ENCODE measurements around the gene TMEM132C. TPM values are rescaled to one million over a fixed set of nuclear protein-coding genes. Genes with fewer than 3 reads are reported as not detected.

The TMEM132C gene
- total and polyA plus RNA-seq, 2 of the 8 experiments (the other 6 are each of a cell fraction or from before 2014, with no cell fraction given): 0.23 to 0.76 TPM

GRCh38 chr12:128328961-128329360 lies 62.0 kb downstream of the TMEM132C start:
- FAIRE-seq: no peak
- no peak overlapping the region for H4K91ac ChIP-seq (replicated peaks; ENCODE audit: insufficient read length, low read length)
- WGBS, 2 experiments (ENCODE audit: extremely low coverage in 1 of 2, insufficient coverage in 1 of 2, insufficient read length in 1 of 2, insufficient replicate concordance in 2 of 2, low coverage in 1 of 2, low lambda C conversion rate in 2 of 2, missing lambda C conversion rate in 1 of 2): 92% methylated on average over 8 of the region's 8 CpGs; no CpG with 5 or more reads in 1 of the 2 experiments
- TF ChIP-seq KDM4A (IDR thresholded peaks at IDR 0.05; ENCODE audit: low read depth, low read length, severe bottlenecking) (no peak), BRCA1 (IDR thresholded peaks at IDR 0.05; ENCODE audit: low read depth, low read length) (no peak), SP2 (IDR thresholded peaks at IDR 0.05; ENCODE audit: low read length) (no peak), KDM5A (IDR thresholded peaks at IDR 0.05; ENCODE audit: low read length) (no peak), SIN3A (conservative IDR thresholded peaks at IDR 0.05 in 1 of 2, IDR thresholded peaks at IDR 0.05 in 1 of 2; ENCODE audit: low read depth in 1 of 2, low read length in 2 of 2) (no peak), EGR1 (IDR thresholded peaks at IDR 0.05; ENCODE audit: borderline replicate concordance, low read depth, low read length) (no peak), CTBP2 (IDR thresholded peaks at IDR 0.05; ENCODE audit: borderline replicate concordance, insufficient read depth, insufficient read length, low read length) (no peak), CREB1 (IDR thresholded peaks at IDR 0.05) (no peak), YY1 (IDR thresholded peaks at IDR 0.05; ENCODE audit: low read depth, low read length) (no peak), KDM1A (IDR thresholded peaks at IDR 0.05; ENCODE audit: borderline replicate concordance, low read length) (no peak), MAX (IDR thresholded peaks at IDR 0.05) (no peak), CBX8 (IDR thresholded peaks at IDR 0.05; ENCODE audit: borderline replicate concordance, low read depth, low read length) (no peak), CHD2 (IDR thresholded peaks at IDR 0.05; ENCODE audit: low read length) (no peak), SIRT6 (IDR thresholded peaks at IDR 0.05; ENCODE audit: low read length) (no peak)

More at GRCh38 chr12:128328961-128329360, 62.0 kb downstream of the TMEM132C start:
- H2BK120ac ChIP-seq (replicated peaks; ENCODE audit: low read depth, low read length): no peak overlapping the region
- 0 out of 4 replicates have a peak, but pooled peaks cover 0 to 3% of the 10 kb centered on the region in 2 experiments for H3K79me2 ChIP-seq (ENCODE audit: control insufficient read depth in 1 of 2, insufficient read depth in 2 of 2, low read length in 2 of 2)
- no peak overlapping the region for H2BK15ac ChIP-seq (ENCODE audit: low read length)
- no peak for DNase-seq (ENCODE audit: low read depth in 1 of 2, low spot score in 2 of 2)
- H3K18ac ChIP-seq (ENCODE audit: extremely low read depth, low read length): no peak overlapping the region
- no peaks in the 10 kb centered on the region for H3K36me3 ChIP-seq (ENCODE audit: control insufficient read depth in 2 of 4, insufficient read depth in 4 of 4, low read length in 3 of 4)
- H2AFZ ChIP-seq (ENCODE audit: low read length): no peak overlapping the region
- H3K4me3 ChIP-seq (ENCODE audit: extremely low read depth in 1 of 4, insufficient read depth in 2 of 4, low read depth in 3 of 4, low read length in 4 of 4): no peak overlapping the region
- peaks cover 10% of the 10 kb centered on the region for H3K23me2 ChIP-seq (ENCODE audit: low read depth, low read length)
- no peak overlapping the region for H3K9ac ChIP-seq (replicated peaks in 1 of 4; ENCODE audit: extremely low read depth in 1 of 4, low read depth in 3 of 4, low read length in 3 of 4)
- no peak overlapping the region for H4K8ac ChIP-seq (ENCODE audit: extremely low read depth, insufficient read depth, low read length)
- no peak overlapping the region for H2AK5ac ChIP-seq (ENCODE audit: low read depth, low read length)
- H3K79me1 ChIP-seq (ENCODE audit: low read depth, low read length): no peaks in the 10 kb centered on the region
- H3K56ac ChIP-seq (replicated peaks; ENCODE audit: insufficient read length, low read depth, low read length): no peak overlapping the region
- H3K27ac ChIP-seq (ENCODE audit: low read depth, low read length): no peak overlapping the region
- H3K27me3 ChIP-seq (replicated peaks in 1 of 4; ENCODE audit: control insufficient read depth in 3 of 4, extremely low read depth in 1 of 4, insufficient read depth in 3 of 4, low read length in 3 of 4): peaks cover 0 to 2% (median 0%) of the 10 kb centered on the region in 4 experiments; a peak in 2 of 7 replicates
- no peak overlapping the region for H4K5ac ChIP-seq (ENCODE audit: insufficient read length, low read depth, low read length)
- ChIA-PET POLR2A (ENCODE audit: partially characterized antibody) (no interaction called here), CTCF (ENCODE audit: partially characterized antibody) (interaction anchor here (1.0 kb wide), 1 partner anchor 27 kb away, joined by 3 read pairs; no protein-coding TSS in a partner anchor)
- H2BK20ac ChIP-seq (ENCODE audit: low read length): no peak overlapping the region
- no peak overlapping the region for H3K23ac ChIP-seq (ENCODE audit: insufficient read length)
- H3K4me2 ChIP-seq (ENCODE audit: insufficient read depth in 1 of 2, low read depth in 2 of 2, low read length in 2 of 2): no peak overlapping the region
- H2BK5ac ChIP-seq (ENCODE audit: low read depth, low read length): no peak overlapping the region
- no peaks in the 10 kb centered on the region for H3K9me3 ChIP-seq (ENCODE audit: insufficient read depth in 2 of 2, low read depth in 1 of 2, low read length in 1 of 2)
- no peak overlapping the region for H3K14ac ChIP-seq (ENCODE audit: insufficient read length)
- peaks cover 0 to 7% of the 10 kb centered on the region in 2 experiments for H4K20me1 ChIP-seq (replicated peaks in 1 of 2; ENCODE audit: control insufficient read depth in 1 of 2, insufficient read depth in 2 of 2, low read length in 2 of 2)
- H2BK12ac ChIP-seq (ENCODE audit: low read depth, low read length): no peak overlapping the region
- H3K4ac ChIP-seq (replicated peaks; ENCODE audit: insufficient read length, low read depth, low read length): no peak overlapping the region
- no peaks in the 10 kb centered on the region; a peak in 1 of 7 replicates for H3K4me1 ChIP-seq (replicated peaks in 1 of 4; ENCODE audit: control insufficient read depth in 3 of 4, insufficient read depth in 4 of 4, low read length in 3 of 4)
